ENCODE data around the gene TAC3.
A peak's percentile ranks its signal among the peaks of the same experiment; 100 is the strongest.
"Not testable (repeated sequence)": the region's sequence is repeated elsewhere in the genome, so short reads cannot be mapped to it uniquely, and the experiment has no call there.

The TAC3 gene

DNA sequence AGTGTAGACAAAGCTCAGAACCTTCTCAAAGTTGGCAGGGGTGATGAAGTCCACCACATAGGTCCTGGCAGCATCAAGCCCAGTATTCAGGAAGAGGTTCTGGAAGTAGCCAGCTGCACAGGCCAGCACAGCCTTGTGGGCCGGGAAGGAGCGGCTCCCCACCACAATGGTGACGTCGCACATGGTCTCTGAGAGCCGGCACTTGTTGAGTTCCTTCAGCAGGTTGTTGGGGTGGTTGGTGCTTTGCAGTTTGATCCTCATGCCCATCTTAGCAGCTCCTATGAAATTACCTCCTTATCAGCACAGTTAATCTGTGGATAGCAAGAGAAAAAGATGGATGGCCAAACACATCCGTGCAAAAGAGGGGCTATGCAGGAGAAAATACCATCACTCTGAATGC is 11.7 kb downstream of the TAC3 start:
- DNase-seq (ENCODE audit: low read depth), result no peak

DNA sequence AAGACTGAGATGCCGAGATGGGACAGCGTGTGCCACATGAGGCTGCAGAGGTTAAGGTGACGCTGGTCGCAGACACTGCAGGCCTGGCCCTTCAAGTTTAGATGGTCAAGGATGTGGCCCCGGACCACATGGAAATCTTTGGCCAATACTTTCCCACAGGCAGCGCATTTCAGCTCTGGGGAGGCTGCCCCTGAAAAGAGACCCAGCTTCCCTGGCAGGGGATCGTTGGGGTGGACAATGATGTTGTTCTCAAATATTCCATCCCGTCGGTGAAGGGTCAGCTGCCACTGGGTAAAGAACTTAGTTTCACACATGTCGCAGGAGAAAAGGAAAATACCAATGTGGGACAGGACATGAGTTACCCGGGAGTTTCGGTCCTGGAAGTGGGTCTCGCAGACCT is 12.9 kb downstream of the TAC3 start:
- no peak for DNase-seq (ENCODE audit: low read depth)

DNA sequence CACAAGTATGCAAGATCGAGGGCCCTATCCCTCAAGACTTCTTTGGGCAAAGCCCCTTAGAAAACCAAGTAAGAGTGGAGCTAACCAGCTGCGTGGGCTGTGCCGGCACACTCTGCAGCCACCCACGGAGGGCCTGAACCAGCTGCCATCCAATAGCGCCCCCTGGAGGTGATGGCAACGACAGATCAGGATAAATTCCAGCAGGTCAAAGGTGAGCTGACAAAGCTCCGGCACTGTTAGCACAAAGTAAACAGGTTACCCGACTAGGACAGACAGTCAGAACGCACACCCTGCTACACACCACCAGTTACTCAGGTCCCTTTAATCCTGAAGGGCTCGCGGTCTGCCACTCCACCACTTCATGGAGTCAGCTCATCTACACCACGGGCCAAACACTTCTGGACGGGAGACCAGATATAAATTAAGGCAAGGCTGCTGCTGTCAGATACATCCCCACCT is 14.9 kb downstream of the TAC3 start:
- DNase-seq (ENCODE audit: low read depth), result peak; percentile 64

DNA sequence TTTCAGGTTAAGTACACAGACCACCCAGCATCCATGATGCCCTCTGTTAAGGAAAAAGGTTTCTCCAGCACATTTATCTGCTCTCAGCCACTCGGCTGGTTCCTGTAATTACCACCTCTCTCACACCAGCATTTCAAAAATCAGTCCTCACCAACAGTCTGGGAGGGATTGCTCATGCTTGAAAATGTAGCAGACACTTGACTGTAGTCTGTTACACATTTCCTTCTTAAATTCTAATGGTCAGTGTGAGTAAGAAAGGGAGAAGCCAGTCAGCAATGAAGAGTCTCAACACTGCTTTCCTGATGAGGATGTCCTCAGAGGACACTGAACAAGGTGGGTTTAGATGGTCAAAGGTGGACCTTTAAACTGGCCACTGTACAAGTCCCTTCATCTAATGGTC is 15.9 kb downstream of the TAC3 start:
- no peak for DNase-seq (ENCODE audit: low read depth)

DNA sequence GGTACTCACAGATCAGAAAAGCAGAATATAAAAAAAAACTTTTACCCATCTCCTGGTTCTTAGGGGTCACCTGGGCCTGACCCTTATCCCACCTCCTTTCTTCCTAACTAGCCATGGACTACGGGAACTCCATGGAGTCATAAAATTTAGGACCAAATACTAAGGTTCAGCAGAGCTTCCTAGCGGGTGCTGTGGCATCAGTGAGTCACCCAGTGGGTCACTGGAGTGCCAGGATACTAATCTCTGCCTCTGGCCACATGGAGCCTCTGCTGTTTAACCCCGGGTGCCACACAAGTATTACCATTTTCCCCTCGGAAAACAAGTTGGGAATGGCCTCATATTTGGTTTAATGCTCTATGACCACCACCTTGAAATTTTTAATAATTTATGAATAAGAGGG is 16.9 kb downstream of the TAC3 start:
- DNase-seq (ENCODE audit: low read depth), result no peak

DNA sequence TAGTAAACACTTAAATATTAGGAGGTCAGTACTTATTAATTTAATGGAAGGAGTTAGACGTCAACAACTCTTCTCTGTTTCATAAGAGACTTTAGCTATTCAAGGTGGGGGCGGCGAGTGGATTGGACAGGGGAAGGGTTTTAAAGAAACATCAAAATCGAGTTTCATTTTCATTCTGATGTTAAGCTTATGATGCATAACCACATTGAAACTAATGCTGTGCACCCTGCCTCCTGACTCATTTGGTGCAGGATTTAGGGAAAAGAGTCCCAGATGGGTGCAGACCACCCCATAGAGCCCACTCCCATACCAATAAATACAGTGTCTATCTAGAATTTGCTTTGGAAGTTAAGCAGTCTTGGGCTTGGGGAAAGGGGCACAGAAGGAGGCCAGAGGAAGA is 17.3 kb downstream of the TAC3 start:
- DNase-seq (ENCODE audit: low read depth), result peak; percentile 18

DNA sequence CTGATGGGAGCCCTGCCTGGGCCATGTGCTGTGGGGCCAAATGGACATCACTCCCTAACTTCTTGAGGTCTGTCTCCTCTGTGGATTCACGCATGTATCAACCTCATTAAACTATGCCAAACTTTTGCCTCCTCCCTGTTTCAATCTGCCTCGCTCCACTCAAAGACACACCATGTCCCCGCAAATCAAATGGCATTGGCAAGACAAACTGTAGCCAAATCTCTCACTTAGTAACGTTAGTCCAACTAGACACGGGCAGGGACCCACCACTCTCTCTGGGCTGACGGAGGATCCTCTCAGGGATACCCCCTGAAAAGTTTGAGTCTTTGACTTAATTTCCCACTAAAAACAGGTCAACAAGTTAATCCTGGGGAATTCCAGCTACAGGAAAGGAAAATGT is 18.0 kb downstream of the TAC3 start:
- DNase-seq (ENCODE audit: low read depth), result no peak

DNA sequence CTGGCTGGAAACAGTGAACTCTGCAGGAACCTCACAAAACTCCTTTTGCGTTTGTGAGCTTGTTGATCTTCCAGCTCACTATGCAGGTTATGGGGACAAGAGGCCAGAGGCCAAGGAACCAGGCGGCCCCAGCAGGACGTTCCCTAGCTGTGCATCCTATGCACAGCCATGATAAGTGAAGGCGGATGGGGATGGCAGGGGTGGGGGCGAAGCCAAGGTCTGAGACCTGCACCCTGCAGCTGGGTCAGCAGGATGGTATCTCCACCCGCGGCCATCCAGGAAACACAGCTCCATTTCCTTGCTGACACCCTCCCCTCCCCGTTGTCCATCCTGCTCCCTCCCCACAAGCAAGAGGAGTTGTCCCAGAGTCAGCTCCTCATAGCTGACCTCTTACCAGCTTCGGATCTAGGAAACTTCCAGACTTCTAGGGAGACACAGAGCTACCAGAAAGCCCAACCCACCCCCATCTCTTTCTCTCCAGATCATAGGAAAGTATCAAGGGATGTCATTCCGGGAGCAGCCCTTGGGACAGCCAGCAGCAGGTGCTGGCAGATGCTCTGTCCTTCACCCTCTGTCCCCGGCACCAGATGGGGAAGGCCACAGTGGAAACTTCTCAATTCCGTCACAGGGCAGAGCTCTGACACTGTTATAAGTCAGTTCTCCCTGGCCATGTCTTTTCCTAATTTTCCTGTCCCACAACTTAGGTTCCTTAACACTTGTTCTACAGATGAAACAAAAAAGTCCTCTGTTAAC is 19.4 kb downstream of the TAC3 start:
- DNase-seq (ENCODE audit: low read depth), result no peak

DNA sequence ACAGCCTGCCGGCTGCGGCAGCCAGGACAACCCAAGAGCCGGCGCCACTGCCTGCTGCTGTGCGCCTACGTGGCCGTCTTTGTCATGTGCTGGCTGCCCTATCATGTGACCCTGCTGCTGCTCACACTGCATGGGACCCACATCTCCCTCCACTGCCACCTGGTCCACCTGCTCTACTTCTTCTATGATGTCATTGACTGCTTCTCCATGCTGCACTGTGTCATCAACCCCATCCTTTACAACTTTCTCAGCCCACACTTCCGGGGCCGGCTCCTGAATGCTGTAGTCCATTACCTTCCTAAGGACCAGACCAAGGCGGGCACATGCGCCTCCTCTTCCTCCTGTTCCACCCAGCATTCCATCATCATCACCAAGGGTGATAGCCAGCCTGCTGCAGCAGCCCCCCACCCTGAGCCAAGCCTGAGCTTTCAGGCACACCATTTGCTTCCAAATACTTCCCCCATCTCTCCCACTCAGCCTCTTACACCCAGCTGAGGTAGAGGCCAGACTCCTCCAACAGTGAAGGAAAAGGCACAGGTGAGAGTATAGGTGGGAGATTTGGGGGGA is 20.3 kb downstream of the TAC3 start:
- no peak for DNase-seq (ENCODE audit: low read depth)

DNA sequence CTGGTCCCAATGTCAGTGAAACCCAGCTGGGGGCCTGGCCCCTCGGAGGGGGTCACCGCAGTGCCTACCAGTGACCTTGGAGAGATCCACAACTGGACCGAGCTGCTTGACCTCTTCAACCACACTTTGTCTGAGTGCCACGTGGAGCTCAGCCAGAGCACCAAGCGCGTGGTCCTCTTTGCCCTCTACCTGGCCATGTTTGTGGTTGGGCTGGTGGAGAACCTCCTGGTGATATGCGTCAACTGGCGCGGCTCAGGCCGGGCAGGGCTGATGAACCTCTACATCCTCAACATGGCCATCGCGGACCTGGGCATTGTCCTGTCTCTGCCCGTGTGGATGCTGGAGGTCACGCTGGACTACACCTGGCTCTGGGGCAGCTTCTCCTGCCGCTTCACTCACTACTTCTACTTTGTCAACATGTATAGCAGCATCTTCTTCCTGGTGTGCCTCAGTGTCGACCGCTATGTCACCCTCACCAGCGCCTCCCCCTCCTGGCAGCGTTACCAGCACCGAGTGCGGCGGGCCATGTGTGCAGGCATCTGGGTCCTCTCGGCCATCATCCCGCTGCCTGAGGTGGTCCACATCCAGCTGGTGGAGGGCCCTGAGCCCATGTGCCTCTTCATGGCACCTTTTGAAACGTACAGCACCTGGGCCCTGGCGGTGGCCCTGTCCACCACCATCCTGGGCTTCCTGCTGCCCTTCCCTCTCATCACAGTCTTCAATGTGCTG is 21.0 kb downstream of the TAC3 start:
- DNase-seq (ENCODE audit: low read depth), result no peak

DNA sequence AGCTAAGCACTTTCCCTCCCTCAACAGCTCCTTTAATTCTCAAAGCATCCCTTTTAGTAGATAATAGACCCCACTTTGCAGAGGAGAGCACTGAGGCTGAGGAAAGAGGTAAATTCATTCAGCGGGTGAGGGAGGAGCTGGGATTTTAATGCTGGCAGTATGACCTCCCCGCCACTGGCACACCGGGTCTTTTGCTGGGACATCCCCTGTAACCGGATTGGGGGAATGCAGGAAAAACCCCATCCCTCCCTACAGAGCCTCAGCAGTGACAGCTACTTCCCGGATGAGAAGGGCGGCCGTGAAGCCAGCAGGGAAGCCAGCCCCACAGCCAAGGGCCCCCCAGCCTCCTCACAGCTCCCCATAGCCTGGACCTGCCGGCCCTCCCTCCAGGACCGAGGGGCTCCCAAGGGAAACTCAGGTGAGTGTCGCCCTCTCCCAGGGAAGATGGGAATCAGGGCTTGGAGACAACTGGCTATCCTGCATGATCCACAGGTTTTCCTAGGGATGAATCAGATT is 22.0 kb downstream of the TAC3 start:
- DNase-seq (ENCODE audit: low read depth), result no peak

DNA sequence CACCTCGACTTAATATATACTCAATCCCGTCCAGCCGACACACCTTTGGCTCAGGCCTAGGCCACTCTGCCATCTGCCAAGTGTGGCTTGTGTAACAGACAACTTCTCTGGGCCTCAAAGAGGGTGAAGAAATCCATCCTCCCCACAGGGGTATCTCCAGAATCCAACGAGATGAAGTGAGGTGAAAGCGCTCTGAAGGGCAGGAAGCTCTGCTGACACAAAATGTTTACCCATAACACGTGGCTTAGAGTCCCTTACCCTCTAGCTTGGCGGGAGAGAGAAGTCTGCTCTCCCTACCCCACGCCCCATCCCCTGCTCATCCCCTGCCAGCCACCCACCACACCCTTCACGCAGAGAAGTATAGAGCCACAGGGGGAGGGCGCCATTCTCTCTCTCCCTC is 23.0 kb downstream of the TAC3 start:
- no peak for DNase-seq (ENCODE audit: low read depth)

DNA sequence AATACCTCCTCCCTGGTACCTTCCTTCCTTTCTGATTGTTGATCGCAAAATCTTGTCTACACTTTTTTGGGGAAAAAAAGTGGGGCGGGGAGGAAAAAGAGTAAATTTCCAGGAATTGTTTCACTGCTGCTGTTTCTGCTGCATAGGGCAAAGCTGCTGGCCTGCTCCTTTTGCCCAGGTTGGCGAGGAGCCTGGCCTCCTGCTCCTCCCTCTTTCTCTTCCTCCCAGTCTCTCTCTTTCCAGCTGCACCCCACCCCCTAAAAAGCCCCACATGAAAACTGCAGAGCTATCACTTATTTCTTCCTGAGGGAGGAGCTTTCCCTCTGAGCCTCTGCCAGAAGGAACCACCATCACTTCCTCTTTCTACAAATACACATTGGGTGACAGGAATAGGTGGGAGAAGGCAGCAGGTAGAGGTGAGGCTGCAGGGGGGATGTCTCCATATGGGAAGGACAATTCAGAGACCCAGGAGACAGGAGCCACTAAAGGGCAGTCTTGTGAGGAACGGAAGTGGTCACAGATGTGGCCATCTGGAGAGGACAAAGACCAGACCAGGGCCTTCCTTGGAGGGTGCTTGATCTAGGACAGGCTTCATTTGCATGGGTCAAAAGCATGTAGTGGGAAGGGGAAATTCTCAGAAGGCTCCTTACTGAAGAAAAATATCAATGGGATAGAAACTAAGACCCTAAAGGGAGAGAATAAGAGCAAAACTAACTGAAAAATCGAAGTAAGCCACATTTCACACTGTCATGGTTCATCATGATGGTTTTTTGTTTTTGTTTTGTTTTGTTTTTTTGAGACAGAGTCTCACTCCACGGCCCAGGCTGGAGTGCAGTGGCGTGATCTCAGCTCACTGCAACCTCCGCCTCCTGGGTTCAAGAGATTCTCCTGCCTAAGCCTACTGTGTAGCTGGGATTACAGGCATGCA is 24.7 kb downstream of the TAC3 start:
- DNase-seq (ENCODE audit: low read depth), result no peak

DNA sequence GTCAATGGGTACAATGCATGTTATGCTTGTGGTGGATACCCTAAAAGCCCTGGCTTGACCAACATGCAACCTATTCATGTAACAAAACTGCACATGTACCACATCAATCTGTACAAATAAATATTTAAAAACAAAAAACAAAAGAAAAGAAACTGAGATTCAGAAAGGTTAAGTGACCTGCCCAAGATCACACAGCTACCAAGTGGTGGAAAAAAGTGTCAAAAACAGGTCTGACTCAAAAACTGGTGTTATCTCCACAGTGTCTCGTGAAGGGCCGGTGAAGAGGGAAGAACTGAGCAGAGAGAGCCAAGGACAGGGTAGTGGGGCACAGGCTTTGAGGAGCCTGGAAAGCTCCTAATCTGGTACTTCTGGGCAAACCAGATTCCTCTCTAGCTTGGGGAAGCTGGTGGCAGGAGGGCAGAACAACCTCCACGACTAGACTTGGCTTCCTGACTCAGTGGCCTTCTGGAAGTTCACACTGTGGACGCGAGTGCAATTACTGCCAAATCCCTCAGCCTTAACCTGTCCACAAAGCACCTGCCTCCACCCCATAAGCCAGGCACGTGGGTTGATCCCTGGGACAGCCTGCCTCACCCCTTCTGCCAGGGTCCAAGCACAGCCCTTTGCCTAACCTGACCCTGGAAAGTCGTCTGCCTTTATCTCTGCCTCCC is 25.5 kb downstream of the TAC3 start:
- no peak for DNase-seq (ENCODE audit: low read depth)

DNA sequence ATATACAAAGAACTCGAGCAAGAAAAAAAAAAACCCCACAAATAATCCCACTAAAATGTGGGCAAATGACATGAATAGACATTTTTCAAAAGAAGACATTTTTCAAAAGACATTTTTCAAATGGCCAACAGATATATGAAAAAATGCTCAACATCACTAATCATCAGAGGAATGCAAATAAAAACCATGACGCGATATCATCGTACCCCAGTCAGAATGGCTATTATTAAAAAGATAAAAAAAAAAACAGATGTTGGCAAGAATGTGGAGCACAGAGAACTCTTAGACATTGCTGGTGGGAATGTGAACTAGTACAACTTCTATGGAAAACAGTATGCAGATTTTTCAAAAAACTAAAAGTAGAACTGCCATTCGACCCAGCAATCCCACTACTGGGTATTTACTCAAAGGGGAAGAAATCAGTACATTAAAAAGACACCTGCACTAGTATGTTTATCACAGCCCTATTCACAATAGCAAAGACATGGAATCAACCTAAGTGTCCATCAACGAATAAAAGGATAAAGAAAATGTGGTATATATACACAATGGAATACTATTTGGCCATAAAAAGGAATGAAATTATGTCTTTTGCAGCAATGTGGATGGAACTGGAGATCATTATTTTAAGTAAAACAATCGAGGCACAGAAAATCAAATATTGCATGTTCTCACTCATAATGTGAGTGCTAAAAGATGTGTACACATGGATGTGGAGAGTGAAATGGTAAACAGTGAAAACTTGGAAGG is 26.3 kb downstream of the TAC3 start:
- no peak for DNase-seq (ENCODE audit: low read depth)

DNA sequence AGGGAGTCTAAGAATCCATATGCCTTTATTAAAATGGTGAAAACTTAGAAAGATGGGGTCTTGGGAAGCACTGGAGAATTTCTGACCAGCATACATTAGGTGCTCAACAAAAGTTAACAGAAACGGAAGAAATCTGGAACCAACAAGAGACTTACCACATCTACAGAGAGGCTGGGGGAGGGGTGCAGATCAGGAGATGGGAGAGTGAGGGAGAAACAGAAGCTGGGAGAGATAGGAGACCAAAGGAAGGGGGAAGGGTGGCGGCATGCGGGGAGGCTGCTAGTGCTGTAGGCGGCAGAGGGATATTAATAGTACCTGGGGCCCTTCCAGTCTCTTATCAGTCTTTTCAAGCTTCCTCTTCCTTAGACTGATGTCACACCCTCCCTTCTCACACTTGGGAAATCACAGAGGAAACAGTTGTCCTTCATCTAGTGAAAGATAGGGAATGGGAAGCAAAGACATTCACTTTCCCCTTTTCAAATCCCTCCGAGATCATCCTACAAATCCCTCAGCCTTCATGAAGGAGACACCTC is 28.1 kb downstream of the TAC3 start:
- no peak for DNase-seq (ENCODE audit: low read depth)

DNA sequence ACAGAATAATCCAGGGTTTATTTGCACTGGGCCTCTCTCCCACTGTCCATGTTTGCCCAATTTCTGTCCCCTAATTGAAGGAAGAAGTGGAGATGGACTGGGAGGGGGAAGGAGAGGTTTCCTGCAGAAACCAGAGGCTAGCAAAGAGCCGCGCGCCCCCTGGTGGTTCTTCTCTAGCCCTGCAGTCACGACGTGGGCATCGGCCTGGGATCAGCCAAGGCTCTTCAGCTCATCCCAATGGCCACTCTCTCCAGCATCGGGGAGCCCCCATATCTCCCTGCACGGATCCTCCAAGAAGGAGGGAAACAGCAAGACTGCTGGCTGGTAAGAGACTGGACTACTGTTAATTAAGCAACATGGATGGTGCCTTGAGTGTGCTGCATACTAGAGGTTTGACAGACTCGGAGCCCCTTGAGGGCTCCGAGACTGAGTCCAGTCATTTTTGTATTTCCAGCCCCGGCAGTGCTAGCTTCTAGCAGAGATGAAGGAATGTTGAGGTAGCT is 28.7 kb downstream of the TAC3 start:
- peak; percentile 68 for DNase-seq (ENCODE audit: low read depth)

DNA sequence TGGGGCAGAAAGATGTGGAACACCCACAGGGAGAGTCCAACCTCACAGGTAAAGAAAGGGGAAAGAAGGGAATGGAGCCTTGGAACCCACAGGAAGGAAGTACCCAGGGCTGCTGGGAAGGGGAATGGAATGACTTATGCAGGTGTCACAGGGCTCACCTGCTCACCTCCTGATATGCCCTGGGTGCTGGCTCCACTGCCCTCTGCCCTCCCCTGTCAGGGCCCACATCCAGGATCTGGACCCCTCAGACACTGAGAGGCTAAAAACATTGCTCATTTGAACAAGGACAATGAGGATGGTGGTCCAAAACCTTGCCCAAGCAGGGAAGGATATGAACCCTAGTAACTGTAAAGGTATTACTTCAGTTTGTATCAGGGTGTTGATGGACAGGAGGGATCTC is 29.3 kb downstream of the TAC3 start:
- no peak for DNase-seq (ENCODE audit: low read depth)

DNA sequence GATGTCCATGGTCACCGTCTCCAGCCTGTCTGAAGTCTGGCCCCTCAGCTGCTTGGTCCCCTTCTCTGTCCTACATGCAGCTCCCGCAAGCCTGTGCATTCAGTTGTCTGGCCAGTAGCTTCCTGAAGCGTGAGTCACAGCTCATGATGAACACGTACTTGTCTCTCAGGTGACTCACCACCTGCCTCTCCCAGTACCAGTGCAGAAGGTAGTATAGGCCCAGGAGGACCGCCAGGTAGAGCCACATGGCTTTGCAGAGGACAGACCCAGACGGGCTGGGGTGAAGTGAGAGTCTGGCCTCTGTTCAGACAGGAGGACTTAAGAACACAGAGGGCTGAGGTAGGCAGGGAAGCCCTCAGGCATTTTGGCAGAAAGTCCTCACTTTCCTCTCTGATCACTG is 30.6 kb downstream of the TAC3 start:
- DNase-seq (ENCODE audit: low read depth), result not testable (repeated sequence)

DNA sequence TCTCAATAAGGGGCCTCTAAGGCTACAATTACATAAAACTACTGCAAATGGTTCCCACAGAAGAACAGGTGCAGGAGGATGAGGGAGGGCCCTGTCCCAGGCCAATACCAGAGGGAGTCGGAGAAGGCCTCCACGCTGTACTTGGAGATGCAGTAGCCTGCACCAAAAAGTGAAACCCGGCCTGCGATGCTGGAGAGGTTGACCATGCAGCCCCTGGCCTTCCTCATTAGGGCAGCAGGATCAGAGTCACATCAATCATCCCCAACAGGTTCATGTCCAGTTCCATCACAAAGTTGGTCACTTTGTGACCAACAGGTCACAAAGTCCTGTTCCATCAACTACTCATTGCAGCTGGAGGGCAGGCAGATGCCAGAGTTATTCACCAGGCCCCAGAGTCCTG is 32.9 kb downstream of the TAC3 start:
- DNase-seq (ENCODE audit: low read depth), result no peak
